Myocyte (in vitro differentiated cells): Measurements from ENCODE around the gene CPSF4L. TPM values are rescaled to one million over a fixed set of nuclear protein-coding genes. Genes with fewer than 3 reads are reported as not detected.
A peak's percentile ranks its signal among the peaks of the same experiment; 100 is the strongest.

Source experiments
- DNase-seq: peaks from one replicate; pipeline ENCODE4 v3.0.0-alpha.2; 2012; ENCODE audit warnings: low read depth
- total RNA-seq: library from RNA; depleted of rRNA; stranded (reverse); fragments of >200 nt; gene quantifications from 2 replicates; pipeline ENCODE4 v1.2.3, GENCODE V29; 2014

The CPSF4L gene
- total RNA-seq, 1 donor from 2014 or later: not detected

GRCh38 chr17:73290399-73291259, 28.9 kb upstream of the CPSF4L start:
- no peak for DNase-seq

- no peak for DNase-seq
Observed at GRCh38 chr17:73289549-73290254, 28.0 kb upstream of the CPSF4L start.

GRCh38 chr17:73288534-73289302, 27.0 kb upstream of the CPSF4L start:
- no peak for DNase-seq

GRCh38 chr17:73286863-73287296, 25.2 kb upstream of the CPSF4L start:
- DNase-seq: no peak

GRCh38 chr17:73285916-73286862, 24.5 kb upstream of the CPSF4L start:
- no peak for DNase-seq

GRCh38 chr17:73285603-73285908, 23.9 kb upstream of the CPSF4L start:
- DNase-seq: no peak

- no peak for DNase-seq
Observed at GRCh38 chr17:73284906-73285602, 23.4 kb upstream of the CPSF4L start.

GRCh38 chr17:73284354-73284753, 22.7 kb upstream of the CPSF4L start:
- DNase-seq: no peak

- no peak for DNase-seq
Observed at GRCh38 chr17:73283841-73284282, 22.2 kb upstream of the CPSF4L start.

- DNase-seq: no peak
Observed at GRCh38 chr17:73283250-73283649, 21.6 kb upstream of the CPSF4L start.

GRCh38 chr17:73282629-73283028, 20.9 kb upstream of the CPSF4L start:
- no peak for DNase-seq

- DNase-seq: no peak
Observed at GRCh38 chr17:73281928-73282327, 20.2 kb upstream of the CPSF4L start.

GRCh38 chr17:73280191-73280590, 18.5 kb upstream of the CPSF4L start:
- DNase-seq: no peak

- no peak for DNase-seq
Observed at GRCh38 chr17:73279704-73280103, 18.0 kb upstream of the CPSF4L start.

GRCh38 chr17:73278465-73279453, 17.1 kb upstream of the CPSF4L start:
- peak; percentile 55 for DNase-seq

- no peak for DNase-seq
Observed at GRCh38 chr17:73278049-73278464, 16.4 kb upstream of the CPSF4L start.

GRCh38 chr17:73274490-73274889, 12.8 kb upstream of the CPSF4L start:
- no peak for DNase-seq

- DNase-seq: no peak
Observed at GRCh38 chr17:73272906-73273218, 11.2 kb upstream of the CPSF4L start.

GRCh38 chr17:73271072-73271471, 9.4 kb upstream of the CPSF4L start:
- no peak for DNase-seq
